HUDEP-2 (cell line): Measurements from ENCODE around the gene UBA7.

ENCODE experiments used
- DNase-seq, 76 experiments: peaks; one replicate each; lab custom pipeline; 2025; ENCODE audit not compliant: unreplicated experiment in 76 of 76; lab: John Stamatoyannopoulos, UW

UBA7 gene

DNA sequence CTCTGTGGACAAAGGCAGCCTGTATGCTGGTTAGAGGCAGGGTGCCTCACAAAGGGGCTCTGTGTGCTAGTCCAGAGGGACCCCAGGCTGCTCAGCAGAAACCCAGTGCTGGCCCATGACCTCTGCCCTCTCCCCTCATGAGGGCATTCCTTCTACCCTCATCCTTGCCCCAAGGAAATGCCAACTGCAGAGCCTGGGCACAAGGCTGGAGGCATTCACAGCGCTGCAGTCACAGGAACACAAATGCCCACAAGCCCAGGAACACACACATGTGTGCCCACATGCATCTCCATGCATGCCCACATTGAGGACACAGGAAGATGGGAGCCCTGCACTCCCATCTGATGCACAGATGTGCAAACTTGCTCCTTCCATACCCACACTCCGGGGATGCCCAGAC lies 6.9 kb downstream of the UBA7 start:
- DNase-seq = no peak

DNA sequence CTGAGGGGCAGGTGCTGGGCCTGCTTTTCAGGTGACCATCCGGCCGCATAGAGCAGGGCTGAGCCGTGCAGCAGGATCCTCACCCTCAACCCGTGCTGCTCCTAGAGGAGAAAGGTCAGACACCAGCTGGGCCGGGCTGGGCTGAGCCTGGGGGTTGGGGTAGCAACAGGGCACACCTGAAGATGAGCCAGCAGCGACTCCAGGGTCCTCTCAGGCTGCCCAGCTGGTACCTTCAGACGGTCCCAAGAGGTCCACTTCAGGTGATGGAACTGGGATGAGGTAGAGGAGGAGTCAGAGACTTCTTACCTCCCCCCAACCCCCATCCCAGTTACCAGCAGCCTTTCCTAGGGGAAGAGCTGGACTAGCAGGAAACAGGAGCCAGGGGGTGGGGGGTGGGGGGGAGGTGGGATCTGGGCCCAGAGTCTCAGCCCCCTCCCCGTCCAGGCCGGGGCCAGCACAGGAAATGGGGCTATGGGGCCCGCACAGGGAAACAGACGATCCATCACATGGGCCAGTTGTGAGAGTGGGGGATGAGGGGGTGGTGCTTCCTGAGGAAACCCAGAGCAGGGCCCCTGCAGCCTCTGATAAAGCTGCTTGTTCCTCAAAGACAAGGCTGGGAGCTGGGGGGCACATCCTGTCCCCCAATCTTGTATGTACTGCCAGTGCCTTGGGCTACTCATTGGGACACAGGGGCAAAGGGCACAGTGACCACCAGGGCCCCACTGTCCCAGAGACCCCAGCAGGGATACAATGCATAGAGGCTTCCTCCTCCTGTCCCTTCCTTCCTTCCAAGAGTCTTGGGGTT lies 7.7 kb downstream of the UBA7 start:
- DNase-seq = peak in 12 of 76 experiments; percentile 3 to 47 (median 20)

GRCh38 chr3:49805367-49805782 lies 8.4 kb downstream of the UBA7 start:
- no peak for DNase-seq

GRCh38 chr3:49804141-49805041 lies 9.4 kb downstream of the UBA7 start:
- no peak for DNase-seq

DNA sequence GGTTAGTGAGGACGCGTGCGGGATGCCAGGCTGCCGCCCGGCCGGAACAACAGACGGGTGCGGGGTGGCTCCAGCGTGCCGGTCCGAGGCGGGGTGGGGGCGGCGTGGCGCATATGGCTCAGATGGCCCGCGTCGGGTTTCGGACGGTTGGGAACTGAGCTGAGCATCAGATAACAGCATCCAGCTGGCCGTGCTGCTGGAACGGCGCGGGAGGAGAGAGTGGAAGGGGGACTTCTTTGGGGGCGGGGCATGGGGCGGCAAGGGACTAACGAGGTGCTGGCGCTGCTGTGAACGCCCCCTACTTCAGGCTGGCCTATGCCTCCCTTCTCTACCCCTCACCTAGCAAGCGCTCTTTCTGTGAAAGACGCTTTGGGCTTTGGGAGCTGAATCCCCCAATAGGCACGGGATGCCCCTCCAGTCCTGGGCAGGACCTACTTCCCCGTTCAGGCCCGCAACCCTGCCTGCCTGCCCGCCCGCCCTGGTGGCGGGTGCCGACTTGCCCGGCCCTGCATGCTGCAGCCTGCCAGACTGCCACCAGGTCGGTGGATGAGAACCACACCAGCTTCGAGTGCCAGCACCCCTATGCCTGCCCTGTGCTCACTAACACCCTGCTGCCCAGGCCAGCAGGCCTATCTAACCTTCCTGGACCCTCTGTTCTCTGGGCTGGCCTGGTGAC lies 10.2 kb downstream of the UBA7 start:
- DNase-seq = peak in 26 of 76 experiments; percentile 9 to 61 (median 42)

- peak in 73 of 76 experiments; percentile 15 to 95 (median 72) for DNase-seq
These were observed 10.9 kb downstream of the UBA7 start, which contains the start of gene INKA1 for GRCh38 chr3:49802719-49803464. TSS of gene INKA1 (plus strand) at chr3:49803261. CDS start at chr3:49803393, 132 bp downstream.

DNA sequence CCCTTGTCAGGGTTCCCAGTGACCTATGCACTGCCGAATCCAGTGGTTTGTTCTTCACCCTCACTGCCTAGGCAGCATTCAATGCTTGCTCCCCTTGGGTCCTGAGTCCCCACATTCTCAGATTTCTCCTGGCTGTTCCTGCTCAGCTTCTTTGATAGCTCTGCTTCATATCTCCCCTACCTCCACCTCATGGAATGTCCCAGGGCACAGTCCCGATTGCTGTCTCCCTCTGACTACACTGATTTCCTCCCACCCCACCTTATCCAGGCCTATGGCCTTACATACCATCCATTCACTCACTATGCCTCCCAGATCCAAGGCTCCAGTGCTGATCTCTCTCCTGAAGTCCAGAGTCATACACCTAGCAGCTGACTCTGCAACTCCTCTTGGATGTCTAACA lies 12.6 kb downstream of the UBA7 start:
- DNase-seq = no peak

DNA sequence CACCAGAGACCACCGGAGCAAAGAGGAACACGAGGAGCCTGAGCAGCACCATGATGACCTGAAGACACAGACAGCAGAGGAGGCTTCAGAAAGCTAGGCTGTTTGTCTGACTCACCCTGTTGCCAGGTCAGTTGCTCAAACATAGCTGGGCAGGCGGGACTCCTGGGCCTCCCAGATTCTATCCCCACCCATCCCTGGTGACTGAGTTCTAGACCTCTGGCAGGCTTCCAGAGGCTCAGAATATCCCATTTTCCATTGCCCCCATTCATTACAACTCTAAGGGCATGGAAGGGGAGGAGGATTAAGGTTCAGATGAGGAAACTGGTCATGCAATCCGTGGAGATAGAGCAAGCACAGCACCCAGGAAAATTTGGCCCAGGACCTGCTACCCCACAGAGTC lies 14.0 kb downstream of the UBA7 start, which contains the start of gene CDHR4:
CDHR4 (minus strand) TSS at position 113 of the 400 bp plus-strand sequence; CDS start at position 52, 61 bp downstream.
- peak in 19 of 76 experiments; percentile 14 to 54 (median 24) for DNase-seq

DNA sequence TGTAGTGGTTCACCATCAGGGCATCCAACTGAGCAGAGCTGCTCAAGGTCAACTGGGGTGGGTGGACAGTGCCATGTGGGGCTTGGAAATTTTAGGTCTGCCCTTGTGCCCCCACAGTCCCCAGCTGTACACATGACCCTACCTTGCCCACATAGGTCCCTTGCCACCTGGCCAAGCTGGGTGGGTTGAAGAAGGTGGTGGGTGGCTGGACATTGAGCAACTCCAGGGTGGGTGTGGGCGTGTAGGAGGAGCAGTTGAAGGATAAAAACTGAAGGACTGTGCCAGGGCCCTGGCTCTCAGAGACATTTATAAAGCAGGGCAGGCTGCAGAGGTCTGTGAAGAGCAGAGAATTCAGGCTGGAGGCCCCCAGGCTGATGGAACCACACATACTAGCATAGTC lies 14.6 kb downstream of the UBA7 start:
- no peak for DNase-seq

DNA sequence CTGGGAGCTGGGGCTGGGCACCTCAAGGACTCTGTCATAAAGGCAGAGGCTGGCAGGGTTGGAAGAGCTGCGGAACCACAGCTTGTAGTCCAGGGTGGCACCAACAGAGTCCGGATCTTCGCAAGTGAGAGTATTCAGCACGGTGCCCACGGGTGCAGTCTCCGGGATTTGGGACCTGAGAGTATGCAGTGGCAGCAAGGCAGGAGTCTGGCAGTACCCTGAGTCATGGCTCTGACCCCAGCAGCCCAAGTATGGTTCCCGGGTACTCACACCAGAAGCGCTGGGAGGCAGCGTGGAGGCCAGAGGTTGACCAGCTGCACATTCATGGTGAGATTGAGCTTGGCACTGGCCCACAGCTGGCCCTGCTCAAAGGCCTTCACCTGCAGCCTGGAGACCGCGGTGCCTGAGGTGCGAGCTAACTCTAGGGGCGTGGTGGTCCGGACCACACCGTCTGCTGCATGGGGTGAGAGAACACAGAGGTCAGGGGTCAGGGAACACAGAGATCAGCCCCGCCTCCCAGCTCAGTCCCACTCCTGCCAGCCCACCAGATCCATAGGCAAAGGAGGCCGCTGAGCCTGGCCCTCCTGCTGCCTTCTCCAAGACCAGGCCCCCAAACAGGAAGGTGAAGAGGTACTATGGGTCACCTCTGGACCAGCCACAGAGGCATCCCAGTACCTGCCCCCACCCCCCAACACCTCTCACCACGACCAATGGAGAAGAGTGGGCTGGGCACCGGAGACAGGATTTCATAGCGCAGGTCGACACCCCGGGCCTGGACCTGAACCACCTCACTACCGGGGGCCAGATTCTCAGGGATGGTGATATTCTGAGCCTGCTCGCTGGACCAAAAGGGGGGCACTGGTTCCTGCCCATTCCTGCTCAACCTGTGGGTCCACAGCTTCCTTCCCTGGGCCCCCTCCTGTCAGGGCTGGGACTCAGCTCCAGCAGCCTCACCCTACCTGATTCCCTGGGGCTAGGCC lies 18.5 kb downstream of the UBA7 start:
- no peak for DNase-seq

DNA sequence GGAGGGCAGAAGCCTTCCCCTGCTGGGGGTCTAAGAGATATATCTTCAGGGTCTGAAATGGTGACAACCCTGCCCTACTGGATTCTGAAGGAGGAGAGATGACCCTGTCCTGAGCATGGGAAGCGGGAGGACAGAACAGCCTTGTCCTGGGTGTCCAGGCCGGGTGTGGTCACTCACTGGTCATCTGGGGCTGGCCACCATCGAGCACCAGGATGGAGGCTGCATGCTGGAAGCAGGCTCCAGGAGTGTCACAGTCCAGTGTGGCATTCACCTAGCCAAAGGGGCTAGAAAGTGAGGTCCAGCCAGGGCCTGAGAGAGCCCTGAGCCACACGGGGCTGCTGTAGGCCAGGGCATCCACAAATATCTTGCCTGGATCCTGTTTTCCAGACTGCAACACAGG lies 19.3 kb downstream of the UBA7 start:
- DNase-seq = no peak

DNA sequence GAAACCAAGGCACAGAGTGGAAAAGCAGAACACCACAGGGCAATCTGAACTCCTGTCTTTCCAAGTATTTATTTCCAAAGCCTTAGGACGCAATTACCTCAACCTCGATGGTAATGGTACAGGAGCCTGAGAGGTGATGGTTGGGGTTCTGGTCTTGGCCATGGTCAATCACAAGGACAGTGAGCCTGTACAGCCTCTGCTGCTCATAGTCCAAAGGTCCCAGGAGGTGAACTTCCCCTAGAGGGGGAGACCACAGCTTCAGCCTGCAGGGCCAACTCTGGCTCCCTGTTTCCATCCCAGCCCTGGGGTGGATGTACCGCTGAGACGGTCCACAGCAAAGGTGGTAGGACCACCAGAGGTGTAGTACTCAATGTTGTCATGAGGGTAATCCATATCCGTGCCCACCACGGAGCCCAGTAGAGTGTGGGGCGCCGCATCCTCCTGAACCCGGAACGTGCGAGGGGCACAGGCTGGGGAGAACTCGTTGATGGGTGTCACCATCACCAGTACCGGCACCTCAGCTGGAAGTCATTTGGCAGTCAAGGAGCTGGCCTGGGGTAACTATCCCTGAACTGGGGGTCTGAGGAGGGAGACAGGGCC lies 20.2 kb downstream of the UBA7 start:
- no peak for DNase-seq

GRCh38 chr3:49792371-49793150 lies 21.2 kb downstream of the UBA7 start:
- no peak for DNase-seq

GRCh38 chr3:49791571-49791970 lies 22.2 kb downstream of the UBA7 start:
- no peak for DNase-seq

GRCh38 chr3:49790626-49791411 lies 22.9 kb downstream of the UBA7 start:
- no peak for DNase-seq

DNA sequence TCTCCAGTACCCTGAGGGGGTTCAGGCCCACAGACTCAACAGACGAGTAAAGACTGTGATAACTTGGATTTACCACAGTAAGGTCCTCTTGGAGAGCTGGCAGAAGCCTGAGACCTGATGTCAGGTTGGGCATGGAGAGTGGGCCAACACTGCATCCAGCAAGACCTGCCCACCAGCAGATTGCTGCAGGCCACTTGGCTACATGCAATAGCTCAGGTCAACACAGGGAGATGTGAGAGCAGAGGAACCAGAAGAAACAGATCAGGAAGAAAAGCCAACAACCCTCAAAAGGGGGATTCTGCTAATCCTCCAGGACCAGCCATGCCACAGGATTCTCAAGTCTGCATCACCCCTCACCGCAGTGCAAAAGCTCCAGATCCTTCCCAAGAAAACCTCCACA lies 25.7 kb downstream of the UBA7 start:
- no peak for DNase-seq

- DNase-seq = no peak
These were observed 26.2 kb downstream of the UBA7 start for GRCh38 chr3:49787536-49787935.
